Measurements from ENCODE around the gene B3GAT3.

- no peak for TF ChIP-seq POLR2A (IDR thresholded peaks at IDR 0.05)
- no peak for TF ChIP-seq CTCF (IDR thresholded peaks at IDR 0.05)
These were observed 7.5 kb downstream of the B3GAT3 start for GRCh38 chr11:62614275-62614674.
